Prostate gland (tissue), 2 donors: ENCODE results near the gene MLPH.

Experiments
- CTCF ChIP-seq, 4 experiments: fragments of 200-600 bp in 2 of 4; fragments of 450-650 bp in 2 of 4; sonication (generic) in 2 of 4; IDR thresholded peaks; 1 replicate in 3 of 4; 2 replicates in 1 of 4; pipeline ENCODE4 v1.5.1; 2016 to 2019; ENCODE audit warnings: antibody characterized with exemption in 4 of 4, mild to moderate bottlenecking in 2 of 4, moderate library complexity in 2 of 4
- POLR2A ChIP-seq: fragments of 450-650 bp; IDR thresholded peaks from one replicate; pipeline ENCODE4 v1.6.1; 2016; ENCODE audit warnings: antibody characterized with exemption, mild to moderate bottlenecking

- TF ChIP-seq CTCF (IDR thresholded peaks at IDR 0.05) (no peak), POLR2A (no peak)
Measured at GRCh38 chr2:237561221-237561620, 74.2 kb downstream of the MLPH start.
